GM21619 (cell line): ENCODE results near the gene CELF1.
A peak's percentile ranks its signal among the peaks of the same experiment; 100 is the strongest.
"Not testable (repeated sequence)": the region's sequence is repeated elsewhere in the genome, so short reads cannot be mapped to it uniquely, and the experiment has no call there.

Experiments
- ATAC-seq: cut with Tn5 transposase; IDR thresholded peaks from one replicate; pipeline ENCODE4 v1.9.1; 2021; ENCODE audit not compliant: unreplicated experiment

Gene CELF1

GRCh38 chr11:47541070-47541469 lies 11.9 kb downstream of the CELF1 start:
- ATAC-seq: no peak

GRCh38 chr11:47539681-47540039 lies 13.3 kb downstream of the CELF1 start:
- no peak for ATAC-seq

- ATAC-seq: no peak
Observed at GRCh38 chr11:47538741-47539565, 14.0 kb downstream of the CELF1 start.

- no peak for ATAC-seq
Observed at GRCh38 chr11:47536915-47537314, 16.0 kb downstream of the CELF1 start.

- no peak for ATAC-seq
Observed at GRCh38 chr11:47534704-47535251, 18.2 kb downstream of the CELF1 start.

- no peak for ATAC-seq
Observed at GRCh38 chr11:47533690-47534151, 19.2 kb downstream of the CELF1 start.

GRCh38 chr11:47532597-47533213 lies 20.2 kb downstream of the CELF1 start:
- ATAC-seq: no peak

- ATAC-seq: no peak
Observed at GRCh38 chr11:47531666-47532065, 21.3 kb downstream of the CELF1 start.

GRCh38 chr11:47530721-47531120 lies 22.2 kb downstream of the CELF1 start:
- not testable (repeated sequence) for ATAC-seq

GRCh38 chr11:47529951-47530350 lies 23.0 kb downstream of the CELF1 start:
- no peak for ATAC-seq

- no peak for ATAC-seq
Observed at GRCh38 chr11:47527186-47527585, 25.7 kb downstream of the CELF1 start.

GRCh38 chr11:47526032-47526431 lies 26.9 kb downstream of the CELF1 start:
- ATAC-seq: not testable (repeated sequence)

GRCh38 chr11:47524291-47524874 lies 28.5 kb downstream of the CELF1 start:
- no peak for ATAC-seq

- ATAC-seq: peak; percentile 51
Observed at GRCh38 chr11:47523490-47524225, 29.3 kb downstream of the CELF1 start.

- ATAC-seq: no peak
Observed at GRCh38 chr11:47518212-47518964, 34.5 kb downstream of the CELF1 start.

GRCh38 chr11:47516984-47517853 lies 35.7 kb downstream of the CELF1 start:
- no peak for ATAC-seq

- no peak for ATAC-seq
Observed at GRCh38 chr11:47516155-47516554, 36.8 kb downstream of the CELF1 start.

- no peak for ATAC-seq
Observed at GRCh38 chr11:47514825-47515647, 37.9 kb downstream of the CELF1 start.

GRCh38 chr11:47512701-47513100 lies 40.2 kb downstream of the CELF1 start:
- ATAC-seq: no peak
